WTC11 (cell line): Measurements from ENCODE around the gene AKR1C4.

ENCODE experiments used
- CBFB ChIP-seq: sonication (generic); formaldehyde crosslinking; IDR thresholded peaks from 2 replicates; pipeline ENCODE4 v1.8.1; 2022; ENCODE audit warnings: mild to moderate bottlenecking, low read depth, missing genetic modification reagents
- TP53 ChIP-seq: sonication (generic); formaldehyde crosslinking; IDR thresholded peaks from 2 replicates; pipeline ENCODE4 v1.8.1; 2023; ENCODE audit warnings: mild to moderate bottlenecking, missing genetic modification reagents
- TF ChIP-seq, protein P1 (sequence below): fragments of 200-600 bp; IDR thresholded peaks from 2 replicates; pipeline ENCODE4 v1.8.0; 2022; ENCODE audit warnings: antibody characterized with exemption

DNA sequence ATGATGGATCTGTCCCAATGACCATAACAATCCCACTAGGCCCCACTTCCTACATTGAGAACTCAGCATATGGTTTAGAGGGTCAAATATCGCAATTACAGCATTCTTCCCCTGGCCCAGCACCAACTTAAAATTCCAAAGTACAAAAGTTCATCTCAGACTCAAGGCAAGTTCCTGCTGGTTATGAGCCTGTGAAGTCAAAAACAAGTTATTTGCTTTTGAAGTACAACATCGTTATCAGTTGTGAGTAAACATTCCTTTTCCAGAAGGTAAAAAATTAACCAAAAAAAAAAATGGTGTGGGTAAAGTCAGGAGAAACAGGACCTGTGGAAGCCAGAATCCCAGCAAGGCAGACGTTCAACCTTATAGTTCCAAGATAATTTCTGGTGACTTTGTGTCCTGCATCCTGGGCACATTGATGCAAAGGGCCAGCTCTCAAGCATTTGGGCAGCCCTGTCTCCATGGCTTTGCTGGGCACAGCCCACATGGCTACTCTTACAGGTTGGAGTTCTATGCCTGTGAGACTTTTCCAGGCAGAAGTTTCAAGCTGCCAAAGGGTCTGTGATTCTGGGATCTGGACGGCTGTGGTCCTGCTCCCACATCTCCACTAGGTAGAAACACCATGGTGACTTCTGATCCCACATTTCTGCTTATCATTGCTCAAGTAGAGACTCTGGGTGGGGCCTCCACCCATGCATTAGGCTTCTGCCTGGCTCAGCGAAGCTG, 49.2 kb upstream of the AKR1C4 start:
- TF ChIP-seq, protein P1, sequence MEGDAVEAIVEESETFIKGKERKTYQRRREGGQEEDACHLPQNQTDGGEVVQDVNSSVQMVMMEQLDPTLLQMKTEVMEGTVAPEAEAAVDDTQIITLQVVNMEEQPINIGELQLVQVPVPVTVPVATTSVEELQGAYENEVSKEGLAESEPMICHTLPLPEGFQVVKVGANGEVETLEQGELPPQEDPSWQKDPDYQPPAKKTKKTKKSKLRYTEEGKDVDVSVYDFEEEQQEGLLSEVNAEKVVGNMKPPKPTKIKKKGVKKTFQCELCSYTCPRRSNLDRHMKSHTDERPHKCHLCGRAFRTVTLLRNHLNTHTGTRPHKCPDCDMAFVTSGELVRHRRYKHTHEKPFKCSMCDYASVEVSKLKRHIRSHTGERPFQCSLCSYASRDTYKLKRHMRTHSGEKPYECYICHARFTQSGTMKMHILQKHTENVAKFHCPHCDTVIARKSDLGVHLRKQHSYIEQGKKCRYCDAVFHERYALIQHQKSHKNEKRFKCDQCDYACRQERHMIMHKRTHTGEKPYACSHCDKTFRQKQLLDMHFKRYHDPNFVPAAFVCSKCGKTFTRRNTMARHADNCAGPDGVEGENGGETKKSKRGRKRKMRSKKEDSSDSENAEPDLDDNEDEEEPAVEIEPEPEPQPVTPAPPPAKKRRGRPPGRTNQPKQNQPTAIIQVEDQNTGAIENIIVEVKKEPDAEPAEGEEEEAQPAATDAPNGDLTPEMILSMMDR = no peak
- TF ChIP-seq TP53 (CRISPR knock-in tag) (no peak), CBFB (no peak)
